Ishikawa (cell line): ENCODE measurements around the gene NFIB.

Experiments
- CEBPB ChIP-seq: IDR thresholded peaks from 2 replicates; pipeline ENCODE4 v1.6.1; 2012
- CREB1 ChIP-seq: IDR thresholded peaks from 2 replicates; pipeline ENCODE4 v1.6.1; 2012; ENCODE audit warnings: low read depth
- EP300 ChIP-seq: IDR thresholded peaks from 2 replicates; pipeline ENCODE4 v1.6.1; 2012; ENCODE audit warnings: borderline replicate concordance
- FOXM1 ChIP-seq: IDR thresholded peaks from 2 replicates; pipeline ENCODE4 v1.6.1; 2012; ENCODE audit warnings: low read depth, borderline replicate concordance
- MAX ChIP-seq: IDR thresholded peaks from 2 replicates; pipeline ENCODE4 v1.6.1; 2012
- NFIC ChIP-seq: IDR thresholded peaks from 2 replicates; pipeline ENCODE4 v1.6.1; 2012
- RAD21 ChIP-seq: IDR thresholded peaks from 2 replicates; pipeline ENCODE4 v1.6.1; 2012; ENCODE audit warnings: low read depth
- TAF1 ChIP-seq: IDR thresholded peaks from 2 replicates; pipeline ENCODE4 v1.6.1; 2012; ENCODE audit warnings: low read depth, mild to moderate bottlenecking
- TCF12 ChIP-seq: IDR thresholded peaks from 2 replicates; pipeline ENCODE4 v1.6.1; 2012; ENCODE audit warnings: low read depth
- ZBTB7A ChIP-seq: IDR thresholded peaks from 2 replicates; pipeline ENCODE4 v1.6.1; 2012; ENCODE audit warnings: low read depth
- TF ChIP-seq, protein P1 (sequence below): IDR thresholded peaks from 2 replicates; pipeline ENCODE4 v1.6.1; 2012; ENCODE audit warnings: low read depth, mild to moderate bottlenecking

- TF ChIP-seq ZBTB7A (no peak), EP300 (no peak), RAD21 (no peak), TAF1 (no peak), CREB1 (no peak), FOXM1 (no peak), CEBPB (no peak), MAX (no peak), TCF12 (no peak), NFIC (no peak)
- TF ChIP-seq, protein P1, sequence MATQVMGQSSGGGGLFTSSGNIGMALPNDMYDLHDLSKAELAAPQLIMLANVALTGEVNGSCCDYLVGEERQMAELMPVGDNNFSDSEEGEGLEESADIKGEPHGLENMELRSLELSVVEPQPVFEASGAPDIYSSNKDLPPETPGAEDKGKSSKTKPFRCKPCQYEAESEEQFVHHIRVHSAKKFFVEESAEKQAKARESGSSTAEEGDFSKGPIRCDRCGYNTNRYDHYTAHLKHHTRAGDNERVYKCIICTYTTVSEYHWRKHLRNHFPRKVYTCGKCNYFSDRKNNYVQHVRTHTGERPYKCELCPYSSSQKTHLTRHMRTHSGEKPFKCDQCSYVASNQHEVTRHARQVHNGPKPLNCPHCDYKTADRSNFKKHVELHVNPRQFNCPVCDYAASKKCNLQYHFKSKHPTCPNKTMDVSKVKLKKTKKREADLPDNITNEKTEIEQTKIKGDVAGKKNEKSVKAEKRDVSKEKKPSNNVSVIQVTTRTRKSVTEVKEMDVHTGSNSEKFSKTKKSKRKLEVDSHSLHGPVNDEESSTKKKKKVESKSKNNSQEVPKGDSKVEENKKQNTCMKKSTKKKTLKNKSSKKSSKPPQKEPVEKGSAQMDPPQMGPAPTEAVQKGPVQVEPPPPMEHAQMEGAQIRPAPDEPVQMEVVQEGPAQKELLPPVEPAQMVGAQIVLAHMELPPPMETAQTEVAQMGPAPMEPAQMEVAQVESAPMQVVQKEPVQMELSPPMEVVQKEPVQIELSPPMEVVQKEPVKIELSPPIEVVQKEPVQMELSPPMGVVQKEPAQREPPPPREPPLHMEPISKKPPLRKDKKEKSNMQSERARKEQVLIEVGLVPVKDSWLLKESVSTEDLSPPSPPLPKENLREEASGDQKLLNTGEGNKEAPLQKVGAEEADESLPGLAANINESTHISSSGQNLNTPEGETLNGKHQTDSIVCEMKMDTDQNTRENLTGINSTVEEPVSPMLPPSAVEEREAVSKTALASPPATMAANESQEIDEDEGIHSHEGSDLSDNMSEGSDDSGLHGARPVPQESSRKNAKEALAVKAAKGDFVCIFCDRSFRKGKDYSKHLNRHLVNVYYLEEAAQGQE, result no peak
Observed at GRCh38 chr9:14063756-14064155, 250.2 kb downstream of the NFIB start.
